IMR-90 (cell line): Measurements from ENCODE around the gene MYT1. TPM values are rescaled to one million over a fixed set of nuclear protein-coding genes. Genes with fewer than 3 reads are reported as not detected.

Experiments
- ATAC-seq: fragments of 200-7000 bp; cut with Tn5 transposase; 2 replicates; pipeline ENCODE4 v1.9.1; 2020; ENCODE audit warnings: low read depth, mild to moderate bottlenecking, moderate library complexity
- BruUV-seq: library from RNA; stranded (reverse); fragments of 400-500 nt; replicated peaks from 2 replicates; lab custom pipeline; 2021; lab: Mats Ljungman, UMichigan
- CTCF ChIA-PET: fragments of 300-600 bp; formaldehyde crosslinking; extraction: SDS; loops from one replicate; lab custom pipeline; 2021; ENCODE audit warnings: antibody characterized with exemption; lab: Yijun Ruan, JAX
- POLR2A ChIA-PET: fragments of 300-600 bp; sonication (Branson Sonifier 250); formaldehyde crosslinking; loops from one replicate; lab custom pipeline; 2022; ENCODE audit warnings: antibody characterized with exemption; ENCODE audit not compliant: unreplicated experiment; lab: Charles Lee
- DNase-seq: peaks from one replicate; pipeline ENCODE4 v3.0.0; 2013
- H2AFZ ChIP-seq: replicated peaks from 2 replicates; pipeline ENCODE3; 2013; ENCODE audit warnings: low read length, mild to moderate bottlenecking; ENCODE audit not compliant: poor library complexity
- H2AK5ac ChIP-seq: 2 replicates; pipeline ENCODE4 v1.6.1; 2013; ENCODE audit warnings: low read depth, low read length, inconsistent platforms
- H2AK9ac ChIP-seq: replicated peaks from 2 replicates; pipeline ENCODE3; 2013; ENCODE audit warnings: mild to moderate bottlenecking, low read depth, low read length, moderate library complexity; ENCODE audit not compliant: poor library complexity
- H2BK120ac ChIP-seq: 2 replicates; pipeline ENCODE4 v1.6.1; 2013; ENCODE audit warnings: low read depth, low read length, inconsistent platforms
- H2BK15ac ChIP-seq: 3 replicates; pipeline ENCODE4 v1.6.1; 2013; ENCODE audit warnings: low read depth, low read length, inconsistent platforms
- H2BK20ac ChIP-seq: 2 replicates; pipeline ENCODE4 v1.6.1; 2013; ENCODE audit warnings: low read depth, mild to moderate bottlenecking, inconsistent platforms, low read length, moderate library complexity
- H2BK5ac ChIP-seq: 2 replicates; pipeline ENCODE4 v1.6.1; 2013; ENCODE audit warnings: mild to moderate bottlenecking, low read depth, low read length, inconsistent platforms; ENCODE audit not compliant: poor library complexity, severe bottlenecking
- H3K14ac ChIP-seq: replicated peaks from 2 replicates; pipeline ENCODE4 v1.6.1; 2013; ENCODE audit warnings: low read depth, low read length, inconsistent platforms
- H3K18ac ChIP-seq: 2 replicates; pipeline ENCODE4 v1.6.1; 2013; ENCODE audit warnings: low read depth, low read length, control low read depth
- H3K23ac ChIP-seq: 2 replicates; pipeline ENCODE4 v1.6.1; 2013; ENCODE audit warnings: low read depth, low read length, inconsistent platforms
- H3K27ac ChIP-seq: 2 replicates; pipeline ENCODE4 v1.5.1; 2013; ENCODE audit warnings: mild to moderate bottlenecking, control low read depth, low read length; ENCODE audit not compliant: insufficient read depth
- H3K27me3 ChIP-seq: 2 replicates; pipeline ENCODE4 v1.6.1; 2013; ENCODE audit warnings: low read length; ENCODE audit not compliant: control insufficient read depth, insufficient read depth
- H3K36me3 ChIP-seq: 2 replicates; pipeline ENCODE4 v1.6.1; 2013; ENCODE audit warnings: low read length, mixed read lengths; ENCODE audit not compliant: control insufficient read depth, insufficient read depth
- H3K4ac ChIP-seq: 2 replicates; pipeline ENCODE4 v1.6.1; 2013; ENCODE audit warnings: low read depth, low read length, inconsistent platforms
- H3K4me1 ChIP-seq: 2 replicates; pipeline ENCODE4 v1.6.1; 2013; ENCODE audit warnings: low read length, mixed read lengths; ENCODE audit not compliant: control insufficient read depth, insufficient read depth
- H3K4me2 ChIP-seq: 2 replicates; pipeline ENCODE4 v1.6.1; 2013; ENCODE audit warnings: low read depth, mild to moderate bottlenecking, control low read depth, low read length, moderate library complexity
- H3K4me3 ChIP-seq: 2 replicates; pipeline ENCODE4 v1.5.1; 2013; ENCODE audit warnings: low read depth, mild to moderate bottlenecking, control low read depth, low read length, moderate library complexity; ENCODE audit not compliant: insufficient read depth
- H3K56ac ChIP-seq: 2 replicates; pipeline ENCODE4 v1.6.1; 2013; ENCODE audit warnings: low read length, inconsistent platforms; ENCODE audit not compliant: insufficient read depth; ENCODE audit errors: extremely low read depth
- H3K79me1 ChIP-seq, 2 experiments: 2 replicates each; pipeline ENCODE4 v1.6.1; 2013; ENCODE audit warnings: low read length in 2 of 2, inconsistent platforms in 1 of 2, low read depth in 1 of 2
- H3K9ac ChIP-seq: 2 replicates; pipeline ENCODE4 v1.6.1; 2013; ENCODE audit warnings: low read depth, low read length, control low read depth
- H3K9me1 ChIP-seq: 2 replicates; pipeline ENCODE4 v1.6.1; 2013; ENCODE audit warnings: low read length, inconsistent platforms; ENCODE audit not compliant: insufficient read depth
- H3K9me3 ChIP-seq: 2 replicates; pipeline ENCODE4 v1.6.1; 2013; ENCODE audit warnings: low read length; ENCODE audit not compliant: control insufficient read depth, insufficient read depth
- H4K20me1 ChIP-seq: 2 replicates; pipeline ENCODE4 v1.6.1; 2013; ENCODE audit warnings: low read length, inconsistent platforms; ENCODE audit not compliant: insufficient read depth
- H4K5ac ChIP-seq: 2 replicates; pipeline ENCODE4 v1.6.1; 2013; ENCODE audit warnings: mild to moderate bottlenecking, low read depth, low read length, control low read depth
- H4K8ac ChIP-seq, 2 experiments: 2 replicates each; pipeline ENCODE4 v1.6.1; 2013; ENCODE audit warnings: low read depth in 2 of 2, low read length in 2 of 2, control low read depth in 1 of 2, inconsistent platforms in 1 of 2
- H4K91ac ChIP-seq: 2 replicates; pipeline ENCODE4 v1.6.1; 2013; ENCODE audit warnings: low read depth, low read length, inconsistent platforms; ENCODE audit not compliant: insufficient read depth
- NFE2L2 ChIP-seq: fragments of 150-350 bp; IDR thresholded peaks from 2 replicates; pipeline ENCODE4 v1.6.1; 2016; ENCODE audit warnings: low read depth, mild to moderate bottlenecking, low read length
- WGBS, 2 experiments: methylation state at CpG; one replicate each; pipeline versions ENCODE4 v1.1.5 to v1.1.7; 2013; ENCODE audit warnings: missing lambda C conversion rate in 2 of 2; ENCODE audit not compliant: insufficient read length in 1 of 2; ENCODE audit errors: extremely low coverage in 2 of 2; 5-methylcytosine and 5-hydroxymethylcytosine counted together
- dilution Hi-C: fragments of 300-500 bp; cut with HindIII; formaldehyde crosslinking; loops from one replicate; pipeline ENCODE4 v1.14.3; 2018; ENCODE audit warnings: low sequenced_read_pairs; ENCODE audit not compliant: unreplicated experiment
- in situ Hi-C: fragments of 300-500 bp; cut with MboI; formaldehyde crosslinking; loops from 3 replicates; pipeline ENCODE4 v1.14.3; 2019; ENCODE audit warnings: low sequenced_read_pairs, inconsistent platforms, mixed read lengths
- intact Hi-C: fragments of 100-400 bp; cut with micrococcal nuclease; formaldehyde crosslinking; loops from 2 replicates; pipeline ENCODE4 v1.10.0; 2022
- polyA plus RNA-seq, 3 experiments: library from polyadenylated mRNA; depleted of rRNA; stranded (reverse); fragments of >200 nt; gene quantifications; 2 replicates each; pipeline ENCODE4 v1.2.3, GENCODE V29; 2012; ENCODE audit warnings: low replicate concordance in 1 of 3
- total RNA-seq: library from RNA; depleted of rRNA; stranded (reverse); fragments of >200 nt; gene quantifications from 2 replicates; pipeline ENCODE4 v1.2.3, GENCODE V29; 2012
- TF ChIP-seq, protein P1 (sequence below): fragments of 150-350 bp; IDR thresholded peaks from 2 replicates; pipeline ENCODE4 v1.6.1; 2017; ENCODE audit warnings: mild to moderate bottlenecking, antibody characterized with exemption, low read length, low read depth

Gene MYT1
- total and polyA plus RNA-seq, 2 of the 4 experiments (the other 2 are of a cell fraction): not detected

DNA sequence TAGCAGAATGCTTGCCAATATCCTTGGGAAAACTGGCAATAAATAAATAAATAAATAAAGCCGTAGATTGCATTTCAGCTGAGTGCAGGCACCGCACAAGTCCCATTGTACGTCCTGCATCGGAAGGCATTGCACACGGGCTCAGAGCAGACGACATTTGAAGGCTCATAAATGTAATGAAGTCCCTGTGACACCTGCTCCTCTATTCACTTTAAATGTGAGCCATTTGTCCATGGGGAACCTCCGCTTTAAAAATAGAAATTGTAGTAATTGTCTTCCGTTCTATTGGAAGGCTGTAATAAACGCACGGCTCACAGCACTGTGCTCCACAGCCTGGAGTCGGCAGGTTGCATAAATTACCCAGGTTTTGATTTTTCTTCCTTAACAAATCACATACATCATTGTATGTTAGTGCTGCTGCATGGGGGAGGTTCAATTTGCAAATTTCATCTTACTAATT, 32.6 kb downstream of the MYT1 start:
- H3K18ac ChIP-seq: no peak overlapping the region
- ATAC-seq: no peak
- H3K9me1 ChIP-seq: no peaks in the 10 kb centered on the region
- no peaks in the 10 kb centered on the region for H3K79me1 ChIP-seq
- no peaks in the 10 kb centered on the region for H3K36me3 ChIP-seq
- WGBS, 2 experiments: 100% methylated on average over 1 of the region's 11 CpGs; no CpG with 5 or more reads in 1 of the 2 experiments
- H2AFZ ChIP-seq: no peak overlapping the region
- H2BK5ac ChIP-seq: no peak overlapping the region
- no peak for TF ChIP-seq NFE2L2
- TF ChIP-seq, protein P1, sequence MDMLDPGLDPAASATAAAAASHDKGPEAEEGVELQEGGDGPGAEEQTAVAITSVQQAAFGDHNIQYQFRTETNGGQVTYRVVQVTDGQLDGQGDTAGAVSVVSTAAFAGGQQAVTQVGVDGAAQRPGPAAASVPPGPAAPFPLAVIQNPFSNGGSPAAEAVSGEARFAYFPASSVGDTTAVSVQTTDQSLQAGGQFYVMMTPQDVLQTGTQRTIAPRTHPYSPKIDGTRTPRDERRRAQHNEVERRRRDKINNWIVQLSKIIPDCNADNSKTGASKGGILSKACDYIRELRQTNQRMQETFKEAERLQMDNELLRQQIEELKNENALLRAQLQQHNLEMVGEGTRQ: no peak
- no peak overlapping the region for H2BK15ac ChIP-seq
- POLR2A ChIA-PET: no interaction called here
- CTCF ChIA-PET: no interaction called here
- H3K4me2 ChIP-seq: no peak overlapping the region
- no peak overlapping the region for H3K4me3 ChIP-seq
- no peak overlapping the region for H3K56ac ChIP-seq
- H3K27me3 ChIP-seq: peaks cover 38% of the 10 kb centered on the region
- DNase-seq: no peak
- dilution Hi-C loops (no loop called here), in situ Hi-C loops (no loop called here), intact Hi-C loops (no loop called here)
- H3K9ac ChIP-seq: no peak overlapping the region
- no peak overlapping the region for H2AK5ac ChIP-seq
- H4K91ac ChIP-seq: no peak overlapping the region
- H3K23ac ChIP-seq: no peak overlapping the region
- no peaks in the 10 kb centered on the region for H4K20me1 ChIP-seq
- no peak overlapping the region for H2AK9ac ChIP-seq
- no peak overlapping the region for H4K8ac ChIP-seq
- peaks cover 3% of the 10 kb centered on the region; the same call in 1 of the 2 replicates for H3K9me3 ChIP-seq
- H2BK120ac ChIP-seq: no peak overlapping the region
- H4K5ac ChIP-seq: no peak overlapping the region
- H3K4me1 ChIP-seq: no peaks in the 10 kb centered on the region
- H3K27ac ChIP-seq: no peak overlapping the region
- no TSS peak for BruUV-seq
- no peak overlapping the region for H3K14ac ChIP-seq
- no peak overlapping the region for H3K4ac ChIP-seq
- no peak overlapping the region for H2BK20ac ChIP-seq
